Erythroblast (primary cell): ENCODE data around the gene MS4A6E.

Source experiments
- DNase-seq, 2 experiments: peaks; one replicate each; lab custom pipeline; 2025; lab: John Stamatoyannopoulos, UW
- GATA1 ChIP-seq: IDR thresholded peaks from 2 replicates; pipeline ENCODE4 v1.6.1; 2011; ENCODE audit warnings: low read depth, mild to moderate bottlenecking, control low read depth, low read length, moderate library complexity
- POLR2A ChIP-seq: IDR thresholded peaks from 2 replicates; pipeline ENCODE4 v1.6.1; 2011; ENCODE audit warnings: mild to moderate bottlenecking, low read length

MS4A6E gene

DNA sequence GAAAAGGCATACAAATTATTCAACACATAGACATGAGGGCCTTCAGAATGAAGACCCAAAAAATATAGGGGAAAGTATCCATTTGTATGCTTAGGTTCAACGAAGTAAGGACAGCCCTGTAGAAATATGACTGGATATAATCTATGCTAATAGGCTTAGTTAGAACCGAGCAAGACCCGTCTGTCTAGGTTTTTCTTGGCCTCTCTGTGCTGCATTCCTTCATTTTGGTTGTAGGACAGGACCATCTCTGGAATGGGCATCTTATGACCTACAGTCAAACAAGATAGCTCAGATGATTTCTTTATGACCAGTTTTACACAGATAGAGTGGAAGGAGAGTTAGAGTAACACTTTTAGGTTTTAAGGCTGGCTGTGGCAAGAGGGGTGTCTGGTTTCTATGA, 45.7 kb downstream of the MS4A6E start:
- TF ChIP-seq GATA1, result no peak
- TF ChIP-seq POLR2A, result no peak
- no peak for DNase-seq

GRCh38 chr11:60375316-60375715, 48.3 kb downstream of the MS4A6E start:
- no peak for TF ChIP-seq POLR2A
- no peak for DNase-seq

DNA sequence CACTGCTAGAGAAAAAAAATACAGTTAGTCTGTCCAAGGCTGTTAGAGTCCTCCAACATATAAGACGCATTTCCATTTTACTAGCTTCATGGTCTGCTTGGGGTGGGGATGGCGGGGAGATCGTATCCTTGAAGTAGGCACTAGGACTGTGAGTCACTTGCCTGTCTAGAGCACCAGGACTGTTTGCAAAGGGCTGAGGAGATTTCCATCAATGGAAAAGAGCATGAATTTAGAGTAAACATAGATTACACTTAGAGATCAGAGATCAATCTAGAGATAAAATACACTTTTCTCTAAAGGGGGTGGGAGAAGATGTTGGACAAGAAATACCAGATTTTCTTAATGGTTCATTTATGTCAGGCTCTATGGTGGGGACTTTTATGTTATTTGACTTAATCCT, 49.5 kb downstream of the MS4A6E start:
- DNase-seq, result no peak
- no peak for TF ChIP-seq GATA1
- no peak for TF ChIP-seq POLR2A

DNA sequence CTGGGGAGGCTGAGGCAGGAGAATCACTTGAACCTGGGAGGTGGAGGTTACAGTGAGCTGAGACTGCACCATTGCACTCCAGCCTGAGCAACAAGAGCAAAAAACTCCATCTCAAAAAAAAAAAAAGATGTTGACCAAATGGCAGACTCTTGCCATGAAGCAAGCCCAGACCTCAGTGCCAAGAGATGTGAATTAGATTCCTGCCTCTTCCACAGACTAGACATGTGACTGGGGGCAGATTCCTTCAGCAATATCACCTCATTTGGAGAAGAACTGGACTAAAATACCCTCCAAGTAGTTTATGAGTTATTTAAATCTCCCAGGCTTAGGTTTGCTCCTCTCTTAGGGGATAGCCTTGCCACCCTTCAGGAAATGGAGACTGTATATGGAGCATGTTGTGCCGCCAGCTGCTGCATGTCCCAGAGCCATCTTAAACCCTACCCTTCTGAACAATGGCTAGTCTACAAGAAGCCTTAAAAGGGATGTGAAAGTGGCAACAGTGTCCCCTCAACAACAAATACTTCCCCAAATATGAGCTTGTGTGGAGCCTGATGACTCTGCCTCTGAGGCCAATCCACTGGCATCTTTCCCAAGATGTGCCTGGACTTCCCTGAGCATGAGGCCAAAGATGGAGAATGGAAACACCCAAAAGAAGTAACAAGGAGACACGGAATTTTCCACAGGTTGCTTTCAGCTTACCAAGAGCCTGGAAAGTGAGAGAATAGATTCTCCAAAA, 50.5 kb downstream of the MS4A6E start:
- no peak for DNase-seq
- TF ChIP-seq GATA1, result no peak
- no peak for TF ChIP-seq POLR2A

GRCh38 chr11:60378354-60378753, 51.3 kb downstream of the MS4A6E start, which contains the start of gene MS4A7:
Gene MS4A7 (plus strand): TSS chr11:60378532. CDS start chr11:60383142, 4,610 bp downstream.
- TF ChIP-seq POLR2A (no peak), GATA1 (no peak)
- DNase-seq, result no peak

GRCh38 chr11:60389279-60389910, 62.3 kb downstream of the MS4A6E start:
- TF ChIP-seq POLR2A (no peak), GATA1 (no peak)
- no peak for DNase-seq

- no peak for DNase-seq
Measured at GRCh38 chr11:60390419-60390818, 63.4 kb downstream of the MS4A6E start.

More at GRCh38 chr11:60390419-60390818, 63.4 kb downstream of the MS4A6E start:
- TF ChIP-seq GATA1 (no peak), POLR2A (no peak)
